HL-60/S4 treated with retinoic acid at 250 ng/mL for 4 days and 3 days (cell line): Measurements from ENCODE around the gene AGBL1.

Experiments used
- in situ Hi-C: fragments of 300-500 bp; cut with MboI; formaldehyde crosslinking; loops from 2 replicates; pipeline ENCODE4 v1.7.0; 2022; ENCODE audit warnings: low sequenced_read_pairs

Gene AGBL1

GRCh38 chr15:86079508-86080266, at the start of gene AGBL1:
AGBL1 (plus strand) TSS chr15:86079871.
- in situ Hi-C loops, result no loop called here

- in situ Hi-C loops, result no loop called here
Observed at GRCh38 chr15:86034904-86035303, 44.8 kb upstream of the AGBL1 start.

- in situ Hi-C loops, result no loop called here
Observed at GRCh38 chr15:86036243-86036642, 43.4 kb upstream of the AGBL1 start.

- in situ Hi-C loops, result no loop called here
Observed at GRCh38 chr15:86038491-86038890, 41.2 kb upstream of the AGBL1 start.

GRCh38 chr15:86040356-86041033, 39.2 kb upstream of the AGBL1 start:
- in situ Hi-C loops, result no loop called here

- in situ Hi-C loops, result no loop called here
Observed at GRCh38 chr15:86041399-86041798, 38.3 kb upstream of the AGBL1 start.

- in situ Hi-C loops, result no loop called here
Observed at GRCh38 chr15:86042226-86042625, 37.4 kb upstream of the AGBL1 start.

GRCh38 chr15:86044981-86045380, 34.7 kb upstream of the AGBL1 start:
- in situ Hi-C loops, result no loop called here

GRCh38 chr15:86054338-86054737, 25.3 kb upstream of the AGBL1 start:
- in situ Hi-C loops, result no loop called here

- in situ Hi-C loops, result no loop called here
Observed at GRCh38 chr15:86055688-86056087, 24.0 kb upstream of the AGBL1 start.

- in situ Hi-C loops, result no loop called here
Observed at GRCh38 chr15:86059851-86060250, 19.8 kb upstream of the AGBL1 start.

GRCh38 chr15:86060674-86061073, 19.0 kb upstream of the AGBL1 start:
- in situ Hi-C loops, result no loop called here

- in situ Hi-C loops, result no loop called here
Observed at GRCh38 chr15:86061581-86061980, 18.1 kb upstream of the AGBL1 start.

- in situ Hi-C loops, result no loop called here
Observed at GRCh38 chr15:86062646-86063243, 16.9 kb upstream of the AGBL1 start.

- in situ Hi-C loops, result no loop called here
Observed at GRCh38 chr15:86063356-86064095, 16.1 kb upstream of the AGBL1 start.

GRCh38 chr15:86064326-86064725, 15.3 kb upstream of the AGBL1 start:
- in situ Hi-C loops, result no loop called here

- in situ Hi-C loops, result no loop called here
Observed at GRCh38 chr15:86066174-86066834, 13.4 kb upstream of the AGBL1 start.

GRCh38 chr15:86073281-86073680, 6.4 kb upstream of the AGBL1 start:
- in situ Hi-C loops, result no loop called here

GRCh38 chr15:86076468-86076867, 3.2 kb upstream of the AGBL1 start:
- in situ Hi-C loops, result no loop called here

- in situ Hi-C loops, result no loop called here
Observed at GRCh38 chr15:86077070-86077469, 2.6 kb upstream of the AGBL1 start.

GRCh38 chr15:86080302-86080701, 631 bp downstream of the AGBL1 start:
- in situ Hi-C loops, result no loop called here
